ENCODE data around the gene RILPL1. TPM values are rescaled to one million over a fixed set of nuclear protein-coding genes. Genes with fewer than 3 reads are reported as not detected.
"Not testable (repeated sequence)": the region's sequence is repeated elsewhere in the genome, so short reads cannot be mapped to it uniquely, and the experiment has no call there.

The RILPL1 gene
- total RNA-seq, 1 experiment from 2014 or later, result 10.2 TPM

GRCh38 chr12:123494124-123494851 lies 39.2 kb downstream of the RILPL1 start:
- no TSS peak for BruUV-seq (replicated peaks)
- H3K27ac ChIP-seq (ENCODE audit: low read depth, low read length, poor library complexity, severe bottlenecking), result no peak overlapping the region

GRCh38 chr12:123492339-123493039 lies 41.0 kb downstream of the RILPL1 start:
- H3K27ac ChIP-seq (ENCODE audit: low read depth, low read length, poor library complexity, severe bottlenecking), result not testable (repeated sequence)

More at GRCh38 chr12:123494124-123494851, 39.2 kb downstream of the RILPL1 start:
- Histone ChIP-seq H3K4me1 (ENCODE audit: insufficient read depth, low read length, poor library complexity, severe bottlenecking) (no peaks in the 10 kb centered on the region), H3K27me3 (replicated peaks; ENCODE audit: insufficient read depth, low read depth, low read length, poor library complexity) (no peaks in the 10 kb centered on the region), H3K9me3 (ENCODE audit: low read depth, low read length, poor library complexity, severe bottlenecking) (no peaks in the 10 kb centered on the region), H3K36me3 (ENCODE audit: insufficient read depth, low read length, poor library complexity, severe bottlenecking) (no peaks in the 10 kb centered on the region), H3K4me3 (ENCODE audit: low read depth, low read length, poor library complexity, severe bottlenecking) (no peak overlapping the region)
- DNase-seq (ENCODE audit: low spot score), result no peak
- POLR2A ChIA-PET (ENCODE audit: low non-redundant PET), result interaction anchor here (0.7 kb wide), 1 partner anchor 597 kb away, joined by 7 read pairs; no protein-coding TSS in a partner anchor
- CTCF ChIA-PET, result interaction anchor here (0.5 kb wide), 1 partner anchor 172 kb away, joined by 4 read pairs; no protein-coding TSS in a partner anchor
- intact Hi-C loops (cut with micrococcal nuclease; ENCODE audit: unreplicated experiment), result no loop called here
- TF ChIP-seq, protein P1, sequence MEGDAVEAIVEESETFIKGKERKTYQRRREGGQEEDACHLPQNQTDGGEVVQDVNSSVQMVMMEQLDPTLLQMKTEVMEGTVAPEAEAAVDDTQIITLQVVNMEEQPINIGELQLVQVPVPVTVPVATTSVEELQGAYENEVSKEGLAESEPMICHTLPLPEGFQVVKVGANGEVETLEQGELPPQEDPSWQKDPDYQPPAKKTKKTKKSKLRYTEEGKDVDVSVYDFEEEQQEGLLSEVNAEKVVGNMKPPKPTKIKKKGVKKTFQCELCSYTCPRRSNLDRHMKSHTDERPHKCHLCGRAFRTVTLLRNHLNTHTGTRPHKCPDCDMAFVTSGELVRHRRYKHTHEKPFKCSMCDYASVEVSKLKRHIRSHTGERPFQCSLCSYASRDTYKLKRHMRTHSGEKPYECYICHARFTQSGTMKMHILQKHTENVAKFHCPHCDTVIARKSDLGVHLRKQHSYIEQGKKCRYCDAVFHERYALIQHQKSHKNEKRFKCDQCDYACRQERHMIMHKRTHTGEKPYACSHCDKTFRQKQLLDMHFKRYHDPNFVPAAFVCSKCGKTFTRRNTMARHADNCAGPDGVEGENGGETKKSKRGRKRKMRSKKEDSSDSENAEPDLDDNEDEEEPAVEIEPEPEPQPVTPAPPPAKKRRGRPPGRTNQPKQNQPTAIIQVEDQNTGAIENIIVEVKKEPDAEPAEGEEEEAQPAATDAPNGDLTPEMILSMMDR (conservative IDR thresholded peaks at IDR 0.05; ENCODE audit: low read depth, low read length), result no peak
- TF ChIP-seq EZH2 (IDR thresholded peaks at IDR 0.05; ENCODE audit: borderline replicate concordance, low read depth, low read length, poor library complexity, severe bottlenecking), result no peak

DNA sequence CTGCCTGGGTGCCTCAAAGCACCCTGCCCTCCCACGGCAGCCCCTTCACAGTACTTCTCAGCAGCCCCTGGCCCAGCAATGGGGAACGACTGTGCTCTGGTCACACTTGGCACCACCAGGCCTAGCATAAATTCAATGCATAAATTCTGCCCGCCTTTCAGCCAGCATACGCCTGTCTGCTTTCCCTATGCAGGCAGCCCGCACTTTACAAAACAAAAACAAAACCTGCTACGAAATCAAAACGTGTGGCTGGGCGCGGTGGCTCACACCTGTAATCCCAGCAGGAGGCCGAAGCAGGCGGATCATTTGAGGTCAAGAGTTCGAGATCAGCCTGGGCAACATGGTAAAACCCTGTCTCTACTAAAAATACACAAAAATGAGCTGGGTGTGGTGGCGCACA lies 42.0 kb downstream of the RILPL1 start:
- BruUV-seq (replicated peaks), result no TSS peak
- intact Hi-C loops (cut with micrococcal nuclease; ENCODE audit: unreplicated experiment), result no loop called here

More at GRCh38 chr12:123492339-123493039, 41.0 kb downstream of the RILPL1 start:
- H3K9me3 ChIP-seq (ENCODE audit: low read depth, low read length, poor library complexity, severe bottlenecking); DNase-seq (ENCODE audit: low spot score); POLR2A ChIA-PET (ENCODE audit: low non-redundant PET); H3K4me3 ChIP-seq (ENCODE audit: low read depth, low read length, poor library complexity, severe bottlenecking); CTCF ChIA-PET; H3K36me3 ChIP-seq (ENCODE audit: insufficient read depth, low read length, poor library complexity, severe bottlenecking); H3K27me3 ChIP-seq (replicated peaks; ENCODE audit: insufficient read depth, low read depth, low read length, poor library complexity); H3K4me1 ChIP-seq (ENCODE audit: insufficient read depth, low read length, poor library complexity, severe bottlenecking); BruUV-seq (replicated peaks); intact Hi-C loops (cut with micrococcal nuclease; ENCODE audit: unreplicated experiment): not testable (repeated sequence)

More for the DNA sequence above, 42.0 kb downstream of the RILPL1 start:
- no peak overlapping the region for H3K27ac ChIP-seq (ENCODE audit: low read depth, low read length, poor library complexity, severe bottlenecking)
- no peaks in the 10 kb centered on the region for H3K27me3 ChIP-seq (replicated peaks; ENCODE audit: insufficient read depth, low read depth, low read length, poor library complexity)
- H3K4me3 ChIP-seq (ENCODE audit: low read depth, low read length, poor library complexity, severe bottlenecking), result no peak overlapping the region
- POLR2A ChIA-PET (ENCODE audit: low non-redundant PET), result no interaction called here
- no peaks in the 10 kb centered on the region for H3K9me3 ChIP-seq (ENCODE audit: low read depth, low read length, poor library complexity, severe bottlenecking)
- no peak for TF ChIP-seq EZH2 (IDR thresholded peaks at IDR 0.05; ENCODE audit: borderline replicate concordance, low read depth, low read length, poor library complexity, severe bottlenecking)
- TF ChIP-seq, protein P1 (conservative IDR thresholded peaks at IDR 0.05; ENCODE audit: low read depth, low read length), result no peak
- no peak for DNase-seq (ENCODE audit: low spot score)
- CTCF ChIA-PET, result no interaction called here
- no peaks in the 10 kb centered on the region for H3K4me1 ChIP-seq (ENCODE audit: insufficient read depth, low read length, poor library complexity, severe bottlenecking)
- no peaks in the 10 kb centered on the region for H3K36me3 ChIP-seq (ENCODE audit: insufficient read depth, low read length, poor library complexity, severe bottlenecking)

Data from A673 (cell line).